Activated T-helper 17 cell treated with anti-CD3 and anti-CD28 coated beads, Interleukin-2, amount 50 U/mL, for 72 hours (primary cell): ENCODE measurements around the gene MESP2. TPM values are rescaled to one million over a fixed set of nuclear protein-coding genes. Genes with fewer than 3 reads are reported as not detected.

Experiments used
- ATAC-seq: fragments of 150-1000 bp; cut with Tn5 transposase; replicated peaks from 2 replicates; pipeline ENCODE4 v1.10.0; 2021; ENCODE audit warnings: mild to moderate bottlenecking, moderate library complexity
- H3K27ac Mint-ChIP-seq: one replicate; pipeline ENCODE4 v1.8.0; 2022; ENCODE audit warnings: mixed read lengths
- H3K27me3 Mint-ChIP-seq: one replicate; pipeline ENCODE4 v1.8.0; 2022; ENCODE audit warnings: mixed read lengths
- H3K36me3 Mint-ChIP-seq: one replicate; pipeline ENCODE4 v1.8.0; 2022; ENCODE audit warnings: low read depth, mild to moderate bottlenecking, mixed read lengths
- H3K4me1 Mint-ChIP-seq: one replicate; pipeline ENCODE4 v1.8.0; 2022; ENCODE audit warnings: mixed read lengths
- H3K4me3 Mint-ChIP-seq: one replicate; pipeline ENCODE4 v1.8.0; 2022; ENCODE audit warnings: mild to moderate bottlenecking, mixed read lengths
- H3K9me3 Mint-ChIP-seq: one replicate; pipeline ENCODE4 v1.8.0; 2022; ENCODE audit warnings: mixed read lengths
- total RNA-seq, 2 donors: library from RNA; stranded (reverse); gene quantifications; one replicate each; pipeline ENCODE4 v1.2.3, GENCODE V29; 2022

The MESP2 gene
- total RNA-seq, 2 donors from 2014 or later, result 0.15 TPM; not detected in 1

DNA sequence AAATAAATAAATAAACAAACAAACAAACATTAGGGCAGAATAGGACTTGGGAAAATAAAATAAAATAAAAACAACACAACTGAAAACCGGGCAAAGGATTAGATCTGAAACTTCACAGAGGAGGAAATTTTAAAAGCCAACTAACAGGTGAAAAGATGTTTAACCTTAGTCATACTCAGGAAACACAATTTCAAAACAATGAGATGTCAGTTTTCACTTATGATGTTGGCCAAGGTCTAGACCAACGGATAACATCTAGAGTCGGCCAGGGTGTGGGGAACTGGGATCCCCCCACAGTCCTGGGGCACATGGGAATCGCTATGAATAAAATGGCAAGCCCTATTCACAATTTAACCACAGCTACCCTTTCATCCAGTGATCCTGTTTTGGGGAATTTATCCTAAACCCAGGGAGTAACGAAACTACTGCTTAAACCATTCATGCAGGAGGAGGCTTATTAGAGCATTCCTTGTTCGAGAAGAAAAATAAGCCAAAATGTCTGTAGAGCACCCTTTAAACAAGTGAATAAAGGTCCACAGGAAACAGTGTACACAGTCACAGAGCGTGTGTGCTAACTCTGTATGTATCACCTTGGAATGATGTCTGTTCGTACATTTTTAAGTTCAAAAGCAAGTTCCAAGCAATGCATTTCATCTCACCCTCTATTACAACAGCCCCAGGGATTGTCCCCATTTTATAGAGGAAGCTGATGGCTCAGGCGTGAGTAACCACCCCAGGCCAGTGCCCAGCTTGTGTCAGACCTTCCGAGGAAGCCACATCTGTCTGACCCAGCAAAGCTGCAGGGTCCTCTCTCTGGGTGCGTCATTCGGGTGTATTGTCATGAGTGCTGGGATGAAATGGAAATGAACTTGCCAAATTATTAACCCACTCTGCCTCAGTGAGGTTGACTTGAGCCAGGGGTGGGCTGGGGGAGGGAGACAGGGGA lies 44.8 kb downstream of the MESP2 start:
- Mint-ChIP-seq H3K27me3 (peaks cover 30% of the 10 kb centered on the region), H3K4me3 (no peak overlapping the region), H3K27ac (no peak overlapping the region), H3K9me3 (peaks cover 3% of the 10 kb centered on the region), H3K4me1 (no peaks in the 10 kb centered on the region), H3K36me3 (peaks cover 7% of the 10 kb centered on the region)
- peak; percentile 46 for ATAC-seq

DNA sequence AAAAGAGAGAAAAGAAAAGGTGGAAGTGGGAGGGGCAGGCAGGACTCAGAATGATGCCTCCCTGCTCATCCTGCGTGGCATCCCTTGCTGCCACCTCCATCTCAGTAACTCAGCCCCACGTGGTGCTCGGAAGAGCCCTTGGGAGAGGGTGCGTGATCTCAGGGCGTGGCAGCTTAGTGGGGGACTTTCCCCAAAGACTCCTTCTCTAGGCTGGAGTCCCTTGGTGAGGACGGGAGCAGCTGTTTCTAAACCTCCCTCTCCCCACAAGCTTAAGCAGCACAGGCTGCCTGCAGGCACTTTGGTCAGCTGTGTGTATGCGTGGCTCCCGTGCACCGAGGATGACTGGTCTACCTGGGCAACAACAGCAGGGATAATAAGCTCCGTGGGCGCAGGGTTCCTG lies 45.9 kb downstream of the MESP2 start:
- Mint-ChIP-seq H3K27ac (no peak overlapping the region), H3K4me1 (no peaks in the 10 kb centered on the region), H3K27me3 (peaks cover 21% of the 10 kb centered on the region), H3K4me3 (no peak overlapping the region), H3K9me3 (no peaks in the 10 kb centered on the region), H3K36me3 (no peaks in the 10 kb centered on the region)
- ATAC-seq, result no peak

DNA sequence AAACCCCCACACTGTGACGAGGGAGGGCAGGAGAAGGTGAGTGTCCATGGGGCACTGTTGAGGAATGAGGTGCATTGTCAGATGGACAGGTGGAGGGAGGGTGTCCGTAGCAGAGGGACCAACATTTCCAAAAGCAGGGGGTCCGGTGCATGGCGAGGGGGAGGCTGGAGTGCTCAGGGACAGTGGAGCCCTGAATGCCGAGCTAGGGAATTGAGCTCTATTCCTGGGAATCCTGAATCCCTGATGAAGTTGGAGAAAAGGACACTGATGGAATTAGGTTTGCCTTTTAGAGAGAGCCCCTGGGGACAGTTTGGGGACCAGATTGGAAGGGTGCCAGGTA lies 46.4 kb downstream of the MESP2 start:
- Mint-ChIP-seq H3K4me1 (no peaks in the 10 kb centered on the region), H3K27ac (no peak overlapping the region), H3K27me3 (peaks cover 21% of the 10 kb centered on the region), H3K9me3 (no peaks in the 10 kb centered on the region), H3K4me3 (no peak overlapping the region), H3K36me3 (no peaks in the 10 kb centered on the region)
- no peak for ATAC-seq

DNA sequence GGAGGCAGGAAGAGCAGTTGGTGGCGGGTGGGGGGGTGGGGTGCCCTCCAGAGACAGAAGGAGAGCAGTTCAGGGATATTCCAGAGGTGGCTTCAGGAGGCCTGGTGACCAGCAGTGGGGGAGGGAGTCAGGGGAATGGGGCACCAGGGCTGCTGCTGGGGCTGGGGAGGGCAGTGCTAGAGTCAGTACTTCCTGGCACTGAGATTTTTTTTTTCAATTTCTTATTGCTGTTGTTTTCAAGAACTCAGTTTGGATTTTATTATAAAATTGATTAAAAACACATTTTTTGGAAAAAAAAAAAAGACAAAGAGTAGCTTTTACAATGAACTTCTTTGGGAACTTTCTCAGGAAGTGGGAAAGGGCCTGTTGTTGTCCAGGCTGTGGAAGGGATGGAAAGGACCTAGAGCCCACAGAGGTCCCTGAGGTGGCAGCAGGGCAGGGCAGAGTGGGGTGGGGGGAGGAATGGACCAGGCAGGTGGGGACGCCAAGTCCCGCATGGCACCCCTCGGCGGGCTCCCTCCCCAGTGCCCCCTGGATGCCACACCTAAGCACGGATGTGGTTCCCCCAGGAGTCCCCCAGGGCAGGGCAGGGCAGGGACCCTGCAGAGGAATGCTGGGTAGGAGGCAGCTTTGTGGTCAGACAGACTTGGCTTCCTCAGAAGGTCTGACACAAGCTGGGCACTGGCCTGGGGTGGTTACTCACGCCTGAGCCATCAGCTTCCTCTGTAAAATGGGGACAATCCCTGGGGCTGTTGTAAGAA lies 47.0 kb downstream of the MESP2 start:
- no peak for ATAC-seq
- Mint-ChIP-seq H3K9me3 (no peaks in the 10 kb centered on the region), H3K27ac (no peak overlapping the region), H3K36me3 (no peaks in the 10 kb centered on the region), H3K4me3 (no peak overlapping the region), H3K4me1 (no peaks in the 10 kb centered on the region), H3K27me3 (peaks cover 18% of the 10 kb centered on the region)

DNA sequence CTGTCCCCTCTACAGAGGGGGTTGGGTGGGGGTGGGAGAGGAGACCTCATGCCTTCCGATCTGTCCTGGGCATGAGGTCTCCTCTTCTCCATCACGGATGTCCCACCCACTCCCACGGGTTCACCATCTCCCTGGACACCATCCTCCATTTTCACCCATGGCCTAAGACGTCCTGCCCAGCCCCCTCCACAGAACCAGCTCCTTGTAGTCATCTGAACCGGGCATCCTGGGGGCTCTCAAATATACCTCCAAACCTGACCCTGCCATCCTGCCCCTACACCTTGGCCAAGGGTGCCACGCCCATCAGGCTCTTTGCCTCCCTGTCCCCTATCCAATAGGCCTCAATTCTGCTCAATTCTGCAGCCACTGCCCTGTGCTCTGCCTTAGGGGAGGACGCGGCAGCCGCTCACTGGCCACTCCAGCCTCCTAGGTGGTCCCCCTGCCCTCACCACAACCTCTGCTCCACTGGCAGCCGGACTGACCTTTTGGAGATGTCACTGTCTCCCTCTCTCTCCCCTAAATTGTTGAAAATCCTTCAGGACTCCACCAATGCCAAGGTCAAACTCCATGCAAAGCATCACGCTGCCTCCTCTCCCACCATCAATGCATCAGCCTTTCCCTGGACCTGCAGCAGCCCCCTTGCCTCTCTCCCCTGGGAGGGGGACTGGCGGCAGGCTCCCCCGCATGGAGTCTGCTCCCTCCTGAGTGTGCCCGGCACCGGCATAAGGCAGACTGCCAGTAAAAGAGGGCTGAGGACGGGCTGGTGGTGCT lies 47.9 kb downstream of the MESP2 start:
- Mint-ChIP-seq H3K4me1 (no peaks in the 10 kb centered on the region), H3K36me3 (no peaks in the 10 kb centered on the region), H3K4me3 (no peak overlapping the region), H3K9me3 (no peaks in the 10 kb centered on the region), H3K27me3 (peaks cover 16% of the 10 kb centered on the region), H3K27ac (no peak overlapping the region)
- no peak for ATAC-seq

DNA sequence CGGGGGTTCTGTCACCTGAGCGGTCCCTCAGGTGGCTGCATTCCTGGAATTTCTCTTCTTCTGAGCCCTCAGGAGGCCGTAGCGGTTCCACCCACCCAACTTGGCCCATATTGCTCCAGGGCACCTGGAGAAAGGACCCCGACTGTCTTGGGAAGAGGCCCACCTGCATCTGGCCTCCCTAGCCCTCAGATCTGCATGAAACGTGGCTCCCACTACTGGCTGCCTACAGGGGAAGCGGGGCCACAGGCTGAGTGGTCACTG lies 48.4 kb downstream of the MESP2 start:
- Mint-ChIP-seq H3K27me3 (peaks cover 16% of the 10 kb centered on the region), H3K4me3 (no peak overlapping the region), H3K27ac (no peak overlapping the region), H3K4me1 (no peaks in the 10 kb centered on the region), H3K36me3 (no peaks in the 10 kb centered on the region), H3K9me3 (no peaks in the 10 kb centered on the region)
- ATAC-seq, result no peak

DNA sequence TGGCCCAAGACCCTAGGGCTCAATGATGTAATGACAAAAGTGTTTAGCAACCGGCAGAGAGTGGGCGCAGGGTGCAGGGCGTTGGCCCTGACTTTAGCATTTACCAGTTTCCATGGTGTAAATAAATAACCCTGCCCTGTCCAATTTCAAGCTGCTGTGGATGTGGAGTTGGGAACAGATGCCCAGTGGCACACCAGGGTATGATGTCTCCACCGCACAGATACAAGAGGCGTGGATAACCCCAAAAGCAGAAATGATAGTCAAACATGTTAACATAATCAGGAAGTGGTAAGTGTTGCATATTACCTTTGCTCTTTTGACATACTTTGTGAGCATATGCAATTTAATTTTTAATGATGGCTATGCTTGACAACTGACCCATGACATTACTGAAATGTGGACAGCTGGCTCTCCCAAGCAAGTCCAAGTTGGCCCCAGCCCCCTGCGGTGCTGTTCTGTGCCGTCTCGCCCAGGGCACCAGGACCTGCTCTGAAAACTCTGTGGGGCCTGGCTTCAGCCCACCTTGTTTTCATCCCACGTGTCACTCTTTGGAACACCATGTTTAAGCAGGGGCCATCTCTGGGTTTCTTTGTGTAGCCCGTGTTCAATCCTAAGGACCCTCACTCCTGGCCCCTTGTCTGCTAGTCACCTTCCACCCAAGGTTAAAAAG lies 49.3 kb downstream of the MESP2 start:
- H3K4me3 Mint-ChIP-seq, result no peak overlapping the region
- no peak overlapping the region for H3K27ac Mint-ChIP-seq
- H3K36me3 Mint-ChIP-seq, result no peaks in the 10 kb centered on the region
- peaks cover 3% of the 10 kb centered on the region for H3K4me1 Mint-ChIP-seq
- H3K9me3 Mint-ChIP-seq, result no peaks in the 10 kb centered on the region
- H3K27me3 Mint-ChIP-seq, result peaks cover 16% of the 10 kb centered on the region
- ATAC-seq, result no peak

DNA sequence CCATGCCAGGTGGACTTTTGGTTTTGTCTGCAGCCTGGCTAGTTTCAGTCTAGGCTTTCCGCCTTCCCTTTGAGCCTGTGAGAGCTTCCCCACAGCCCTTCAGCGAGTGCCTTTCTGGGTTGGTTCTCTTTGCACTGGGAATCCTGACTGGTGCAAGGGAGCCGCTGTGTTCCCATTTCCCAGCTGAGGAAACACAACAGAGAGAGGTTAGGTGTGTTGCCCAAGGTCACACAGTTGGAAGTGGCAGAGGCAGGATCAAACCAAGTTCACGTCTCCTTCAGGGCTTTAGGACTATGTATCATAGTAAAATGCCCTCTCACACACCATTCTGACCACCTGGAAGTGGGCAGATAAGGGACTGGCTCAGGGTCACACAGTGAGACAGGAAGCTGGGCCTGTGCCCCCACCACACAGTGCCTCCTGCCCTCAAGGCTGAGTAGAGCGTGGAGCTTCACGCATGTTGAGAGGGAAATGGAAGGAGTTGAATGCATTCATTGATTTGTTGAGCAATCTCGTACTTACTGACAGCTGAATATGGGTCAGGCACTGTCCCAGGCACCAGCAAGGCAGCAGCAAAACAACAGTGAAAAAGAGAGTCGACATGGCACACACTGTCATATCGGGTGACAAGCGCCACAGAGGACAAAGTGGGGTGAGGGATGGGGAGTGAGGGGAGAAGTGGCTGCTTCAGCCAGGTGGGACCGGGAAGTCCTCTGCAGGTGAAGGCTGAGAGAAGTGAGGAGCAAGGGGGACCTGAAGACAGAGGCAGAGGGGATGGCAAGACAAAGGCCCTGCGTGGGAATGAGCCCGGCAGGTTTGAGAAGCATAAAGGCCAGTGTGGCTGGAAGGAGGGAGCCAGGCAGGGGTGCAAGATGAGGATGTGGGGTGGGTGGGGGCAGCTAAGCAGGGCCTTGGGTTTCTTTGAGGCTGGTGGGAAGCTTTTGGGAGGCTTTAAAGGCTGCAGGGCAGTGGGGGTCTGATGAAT lies 50.8 kb downstream of the MESP2 start:
- Mint-ChIP-seq H3K27ac (no peak overlapping the region), H3K4me1 (peaks cover 5% of the 10 kb centered on the region), H3K4me3 (no peak overlapping the region), H3K9me3 (no peaks in the 10 kb centered on the region), H3K27me3 (peaks cover 11% of the 10 kb centered on the region), H3K36me3 (no peaks in the 10 kb centered on the region)
- no peak for ATAC-seq

DNA sequence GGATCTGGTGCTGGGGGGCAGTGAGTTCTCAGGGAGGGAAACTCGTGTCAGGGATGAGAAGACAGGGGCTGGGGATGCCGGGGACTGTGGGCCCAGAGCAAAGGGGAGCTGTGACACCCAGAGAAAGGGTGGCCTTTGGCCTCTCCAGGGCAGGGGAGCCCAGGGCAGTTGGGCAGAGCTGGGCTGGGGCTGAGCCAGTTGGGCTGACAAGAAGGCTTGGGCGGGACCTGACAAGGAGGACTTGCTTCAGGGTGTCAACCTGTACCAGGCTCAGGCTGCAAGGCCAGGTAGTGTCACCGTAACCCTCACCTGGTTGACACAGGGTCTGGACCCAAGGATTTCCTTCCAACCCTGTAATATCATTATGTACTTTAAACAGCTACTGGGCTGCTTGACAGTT lies 51.7 kb downstream of the MESP2 start:
- no peak for ATAC-seq
- no peaks in the 10 kb centered on the region for H3K9me3 Mint-ChIP-seq
- H3K4me3 Mint-ChIP-seq, result no peak overlapping the region
- peaks cover 2% of the 10 kb centered on the region for H3K36me3 Mint-ChIP-seq
- peaks cover 5% of the 10 kb centered on the region for H3K4me1 Mint-ChIP-seq
- no peak overlapping the region for H3K27ac Mint-ChIP-seq
- peaks cover 4% of the 10 kb centered on the region for H3K27me3 Mint-ChIP-seq

Other genes with a start within 250 kb of the MESP2 start
- gene TICRR, start 200.9 kb upstream of the MESP2 start, total RNA-seq, result 10 to 100 TPM; 15.4 to 22.7 TPM
- under 1 TPM; 0.11 to 0.53 TPM for gene KIF7, start 120.9 kb upstream of the MESP2 start, total RNA-seq
- gene PLIN1, start 97.0 kb upstream of the MESP2 start, total RNA-seq, result 1 to 10 TPM in 1 of 2 donors, under 1 TPM in 1; 0.09 to 1.2 TPM
- gene PEX11A, start 85.6 kb upstream of the MESP2 start, total RNA-seq, result 1 to 10 TPM; 2.1 to 5.3 TPM
- gene WDR93, start 85.5 kb upstream of the MESP2 start, total RNA-seq, result under 1 TPM in 1 of 2 donors, not detected in 1; 0.19 TPM
- gene MESP1, start 25.1 kb upstream of the MESP2 start, total RNA-seq, result 1 to 10 TPM; 2.1 to 3.7 TPM
- gene ANPEP, start 38.5 kb downstream of the MESP2 start, total RNA-seq, result under 1 TPM; 0.19 to 0.45 TPM
- 10 to 100 TPM; 14.0 to 16.0 TPM for gene AP3S2, start 117.7 kb downstream of the MESP2 start, total RNA-seq
- gene ARPIN, start 136.6 kb downstream of the MESP2 start, total RNA-seq, result not detected
- gene ZNF710, start 225.0 kb downstream of the MESP2 start, total RNA-seq, result 10 to 100 TPM; 12.2 to 15.4 TPM